Liver (tissue), 9 donors: ENCODE data around the gene INTS1. TPM values are rescaled to one million over a fixed set of nuclear protein-coding genes. Genes with fewer than 3 reads are reported as not detected.

Source experiments
- DNase-seq: peaks from one replicate; pipeline ENCODE4 v3.0.0-alpha.2; 2017; ENCODE audit warnings: low spot score
- H3K27ac ChIP-seq, 2 donors: one replicate each; pipeline ENCODE4 v1.7.0; 2013; ENCODE audit warnings: inconsistent platforms in 2 of 2, low read length in 2 of 2, control low read depth in 1 of 2, low read depth in 1 of 2, mild to moderate bottlenecking in 1 of 2
- H3K27me3 ChIP-seq, 4 donors: one replicate each; pipeline versions ENCODE4 v1.6.1 to v1.7.0; 2013; ENCODE audit warnings: low read length in 3 of 4, inconsistent platforms in 1 of 4, mild to moderate bottlenecking in 1 of 4, moderate library complexity in 1 of 4; ENCODE audit not compliant: control insufficient read depth in 4 of 4, insufficient read depth in 4 of 4
- H3K36me3 ChIP-seq, 4 donors: one replicate each; pipeline versions ENCODE4 v1.6.1 to v1.7.0; 2013; ENCODE audit warnings: low read length in 3 of 4, mild to moderate bottlenecking in 3 of 4, low read depth in 1 of 4, moderate library complexity in 1 of 4; ENCODE audit not compliant: control insufficient read depth in 4 of 4, insufficient read depth in 3 of 4
- H3K4me1 ChIP-seq, 4 donors: one replicate each; pipeline versions ENCODE4 v1.6.1 to v1.7.0; 2013; ENCODE audit warnings: low read length in 3 of 4, mild to moderate bottlenecking in 3 of 4, moderate library complexity in 1 of 4; ENCODE audit not compliant: control insufficient read depth in 4 of 4, insufficient read depth in 4 of 4
- H3K4me3 ChIP-seq, 3 donors: one replicate each; pipeline versions ENCODE4 v1.6.1 to v1.7.0; 2013; ENCODE audit warnings: low read length in 3 of 3, control low read depth in 1 of 3, low read depth in 1 of 3, mild to moderate bottlenecking in 1 of 3
- H3K9ac ChIP-seq, 2 donors: one replicate each; pipeline ENCODE4 v1.7.0; 2013; ENCODE audit warnings: low read length in 2 of 2, mild to moderate bottlenecking in 2 of 2, moderate library complexity in 2 of 2, control low read depth in 1 of 2, low read depth in 1 of 2
- H3K9me3 ChIP-seq, 4 donors: one replicate each; pipeline versions ENCODE4 v1.6.1 to v1.7.0; 2013; ENCODE audit warnings: low read length in 3 of 4; ENCODE audit not compliant: control insufficient read depth in 4 of 4
- ATF3 ChIP-seq: IDR thresholded peaks from 2 replicates; pipeline ENCODE4 v1.6.1; 2016; ENCODE audit warnings: antibody characterized with exemption
- FOXA1 ChIP-seq: IDR thresholded peaks from 2 replicates; pipeline ENCODE4 v1.6.1; 2016; ENCODE audit warnings: antibody characterized with exemption
- FOXA2 ChIP-seq: IDR thresholded peaks from 2 replicates; pipeline ENCODE4 v1.6.1; 2016; ENCODE audit warnings: antibody characterized with exemption
- GABPA ChIP-seq, 2 donors: IDR thresholded peaks in 1 of 2; conservative IDR thresholded peaks in 1 of 2; 2 replicates each; pipeline ENCODE4 v1.6.1; 2016; ENCODE audit warnings: antibody characterized with exemption in 2 of 2, mild to moderate bottlenecking in 1 of 2, moderate library complexity in 1 of 2
- HNF4A ChIP-seq, 2 donors: conservative IDR thresholded peaks; 2 replicates each; pipeline ENCODE4 v1.6.1; 2016; ENCODE audit warnings: antibody characterized with exemption in 2 of 2, mild to moderate bottlenecking in 2 of 2
- JUND ChIP-seq, 2 donors: IDR thresholded peaks; 2 replicates each; pipeline ENCODE4 v1.6.1; 2016; ENCODE audit warnings: antibody characterized with exemption in 2 of 2
- NR2F2 ChIP-seq: IDR thresholded peaks from 2 replicates; pipeline ENCODE4 v1.6.1; 2016; ENCODE audit warnings: antibody characterized with exemption
- RAD21 ChIP-seq, 2 donors: IDR thresholded peaks; 2 replicates each; pipeline ENCODE4 v1.6.1; 2016; ENCODE audit warnings: antibody characterized with exemption in 2 of 2, mild to moderate bottlenecking in 2 of 2
- SP1 ChIP-seq: IDR thresholded peaks from 2 replicates; pipeline ENCODE4 v1.6.1; 2018; ENCODE audit warnings: antibody characterized with exemption, mild to moderate bottlenecking
- TAF1 ChIP-seq: conservative IDR thresholded peaks from 2 replicates; pipeline ENCODE4 v1.6.1; 2016; ENCODE audit warnings: antibody characterized with exemption, mild to moderate bottlenecking
- YY1 ChIP-seq: IDR thresholded peaks from 2 replicates; pipeline ENCODE4 v1.6.1; 2016; ENCODE audit warnings: antibody characterized with exemption, mild to moderate bottlenecking
- WGBS: extraction: QIAGEN DNeasy Blood & Tissue Kit; methylation state at CpG from one replicate; pipeline ENCODE4 v1.1.7; 2013; 5-methylcytosine and 5-hydroxymethylcytosine counted together
- polyA plus RNA-seq, 2 donors: library from polyadenylated mRNA; stranded (reverse) in 1 of 2; unstranded in 1 of 2; fragments of 200-250 nt in 1 of 2; fragments of >200 nt in 1 of 2; fragmentation: Nextera tagmentation in 1 of 2; extraction: Ambion mirVana in 1 of 2; gene quantifications; one replicate each; pipeline versions ENCODE4 v1.2.1 to v1.2.3, GENCODE V29; 2013 to 2015
- total RNA-seq, 2 donors: library from RNA; depleted of rRNA; stranded (reverse); fragments of >200 nt; gene quantifications; one replicate each; pipeline ENCODE4 v1.2.3, GENCODE V29; 2014
- TF ChIP-seq, protein P1 (sequence below): IDR thresholded peaks from 2 replicates; pipeline ENCODE4 v1.6.1; 2016; ENCODE audit warnings: antibody characterized with exemption
- TF ChIP-seq, protein P2 (sequence below): fragments of 150-350 bp; IDR thresholded peaks from 2 replicates; pipeline ENCODE4 v1.5.1; 2017; ENCODE audit warnings: improper control_type of control experiment, low read depth, low read length; ENCODE audit not compliant: missing input control
- TF ChIP-seq, protein P3 (sequence below): IDR thresholded peaks from 2 replicates; pipeline ENCODE4 v1.6.1; 2016; ENCODE audit warnings: antibody characterized with exemption
- TF ChIP-seq, protein P4 (sequence below): IDR thresholded peaks from 2 replicates; pipeline ENCODE4 v1.6.1; 2016; ENCODE audit warnings: antibody characterized with exemption, mild to moderate bottlenecking
- donor health status: healthy.
- donor health status: healthy.
- donor health status: healthy.
- donor health status: healthy.
- donor health status: healthy.

The INTS1 gene
- total and polyA plus RNA-seq, 4 donors: 14.6 to 37.9 (median 30.7) TPM

GRCh38 chr7:1425292-1426136, 78.7 kb downstream of the INTS1 start:
- Histone ChIP-seq H3K9me3 (no peaks in the 10 kb centered on the region), H3K4me3 (no peak overlapping the region), H3K4me1 (no peaks in the 10 kb centered on the region), H3K36me3 (no peaks in the 10 kb centered on the region), H3K27me3 (no peaks in the 10 kb centered on the region), H3K27ac (no peak overlapping the region), H3K9ac (no peak overlapping the region)
- WGBS: 69% methylated on average over 18 of the region's 18 CpGs
- TF ChIP-seq FOXA1 (no peak), SP1 (no peak), RAD21 (IDR thresholded peaks at IDR 0.05) (no peak), HNF4A (conservative IDR thresholded peaks at IDR 0.05) (no peak), NR2F2 (no peak), YY1 (no peak), JUND (IDR thresholded peaks at IDR 0.05) (no peak), GABPA (IDR thresholded peaks at IDR 0.05 in 1 of 2, conservative IDR thresholded peaks at IDR 0.05 in 1 of 2) (no peak), ATF3 (no peak), TAF1 (no peak), FOXA2 (no peak)
- TF ChIP-seq, protein P1, sequence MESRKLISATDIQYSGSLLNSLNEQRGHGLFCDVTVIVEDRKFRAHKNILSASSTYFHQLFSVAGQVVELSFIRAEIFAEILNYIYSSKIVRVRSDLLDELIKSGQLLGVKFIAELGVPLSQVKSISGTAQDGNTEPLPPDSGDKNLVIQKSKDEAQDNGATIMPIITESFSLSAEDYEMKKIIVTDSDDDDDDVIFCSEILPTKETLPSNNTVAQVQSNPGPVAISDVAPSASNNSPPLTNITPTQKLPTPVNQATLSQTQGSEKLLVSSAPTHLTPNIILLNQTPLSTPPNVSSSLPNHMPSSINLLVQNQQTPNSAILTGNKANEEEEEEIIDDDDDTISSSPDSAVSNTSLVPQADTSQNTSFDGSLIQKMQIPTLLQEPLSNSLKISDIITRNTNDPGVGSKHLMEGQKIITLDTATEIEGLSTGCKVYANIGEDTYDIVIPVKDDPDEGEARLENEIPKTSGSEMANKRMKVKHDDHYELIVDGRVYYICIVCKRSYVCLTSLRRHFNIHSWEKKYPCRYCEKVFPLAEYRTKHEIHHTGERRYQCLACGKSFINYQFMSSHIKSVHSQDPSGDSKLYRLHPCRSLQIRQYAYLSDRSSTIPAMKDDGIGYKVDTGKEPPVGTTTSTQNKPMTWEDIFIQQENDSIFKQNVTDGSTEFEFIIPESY: no peak
- TF ChIP-seq, protein P2, sequence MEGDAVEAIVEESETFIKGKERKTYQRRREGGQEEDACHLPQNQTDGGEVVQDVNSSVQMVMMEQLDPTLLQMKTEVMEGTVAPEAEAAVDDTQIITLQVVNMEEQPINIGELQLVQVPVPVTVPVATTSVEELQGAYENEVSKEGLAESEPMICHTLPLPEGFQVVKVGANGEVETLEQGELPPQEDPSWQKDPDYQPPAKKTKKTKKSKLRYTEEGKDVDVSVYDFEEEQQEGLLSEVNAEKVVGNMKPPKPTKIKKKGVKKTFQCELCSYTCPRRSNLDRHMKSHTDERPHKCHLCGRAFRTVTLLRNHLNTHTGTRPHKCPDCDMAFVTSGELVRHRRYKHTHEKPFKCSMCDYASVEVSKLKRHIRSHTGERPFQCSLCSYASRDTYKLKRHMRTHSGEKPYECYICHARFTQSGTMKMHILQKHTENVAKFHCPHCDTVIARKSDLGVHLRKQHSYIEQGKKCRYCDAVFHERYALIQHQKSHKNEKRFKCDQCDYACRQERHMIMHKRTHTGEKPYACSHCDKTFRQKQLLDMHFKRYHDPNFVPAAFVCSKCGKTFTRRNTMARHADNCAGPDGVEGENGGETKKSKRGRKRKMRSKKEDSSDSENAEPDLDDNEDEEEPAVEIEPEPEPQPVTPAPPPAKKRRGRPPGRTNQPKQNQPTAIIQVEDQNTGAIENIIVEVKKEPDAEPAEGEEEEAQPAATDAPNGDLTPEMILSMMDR: no peak
- TF ChIP-seq, protein P3, sequence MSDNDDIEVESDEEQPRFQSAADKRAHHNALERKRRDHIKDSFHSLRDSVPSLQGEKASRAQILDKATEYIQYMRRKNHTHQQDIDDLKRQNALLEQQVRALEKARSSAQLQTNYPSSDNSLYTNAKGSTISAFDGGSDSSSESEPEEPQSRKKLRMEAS: no peak
- TF ChIP-seq, protein P4, sequence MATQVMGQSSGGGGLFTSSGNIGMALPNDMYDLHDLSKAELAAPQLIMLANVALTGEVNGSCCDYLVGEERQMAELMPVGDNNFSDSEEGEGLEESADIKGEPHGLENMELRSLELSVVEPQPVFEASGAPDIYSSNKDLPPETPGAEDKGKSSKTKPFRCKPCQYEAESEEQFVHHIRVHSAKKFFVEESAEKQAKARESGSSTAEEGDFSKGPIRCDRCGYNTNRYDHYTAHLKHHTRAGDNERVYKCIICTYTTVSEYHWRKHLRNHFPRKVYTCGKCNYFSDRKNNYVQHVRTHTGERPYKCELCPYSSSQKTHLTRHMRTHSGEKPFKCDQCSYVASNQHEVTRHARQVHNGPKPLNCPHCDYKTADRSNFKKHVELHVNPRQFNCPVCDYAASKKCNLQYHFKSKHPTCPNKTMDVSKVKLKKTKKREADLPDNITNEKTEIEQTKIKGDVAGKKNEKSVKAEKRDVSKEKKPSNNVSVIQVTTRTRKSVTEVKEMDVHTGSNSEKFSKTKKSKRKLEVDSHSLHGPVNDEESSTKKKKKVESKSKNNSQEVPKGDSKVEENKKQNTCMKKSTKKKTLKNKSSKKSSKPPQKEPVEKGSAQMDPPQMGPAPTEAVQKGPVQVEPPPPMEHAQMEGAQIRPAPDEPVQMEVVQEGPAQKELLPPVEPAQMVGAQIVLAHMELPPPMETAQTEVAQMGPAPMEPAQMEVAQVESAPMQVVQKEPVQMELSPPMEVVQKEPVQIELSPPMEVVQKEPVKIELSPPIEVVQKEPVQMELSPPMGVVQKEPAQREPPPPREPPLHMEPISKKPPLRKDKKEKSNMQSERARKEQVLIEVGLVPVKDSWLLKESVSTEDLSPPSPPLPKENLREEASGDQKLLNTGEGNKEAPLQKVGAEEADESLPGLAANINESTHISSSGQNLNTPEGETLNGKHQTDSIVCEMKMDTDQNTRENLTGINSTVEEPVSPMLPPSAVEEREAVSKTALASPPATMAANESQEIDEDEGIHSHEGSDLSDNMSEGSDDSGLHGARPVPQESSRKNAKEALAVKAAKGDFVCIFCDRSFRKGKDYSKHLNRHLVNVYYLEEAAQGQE: no peak
- DNase-seq: no peak
